Calu3 (cell line): ENCODE results near the gene ALMS1. TPM values are rescaled to one million over a fixed set of nuclear protein-coding genes. Genes with fewer than 3 reads are reported as not detected.
"Not testable (repeated sequence)": the region's sequence is repeated elsewhere in the genome, so short reads cannot be mapped to it uniquely, and the experiment has no call there.

Experiments used
- BruUV-seq: library from RNA; stranded (reverse); fragments of 400-500 nt; replicated peaks from 2 replicates; lab custom pipeline; 2021; lab: Mats Ljungman, UMichigan
- CTCF ChIA-PET: fragments of 300-600 bp; sonication (Branson Sonifier 250); formaldehyde crosslinking; loops from one replicate; lab custom pipeline; 2022; ENCODE audit warnings: antibody characterized with exemption; lab: Charles Lee
- DNase-seq: peaks from one replicate; pipeline ENCODE4 v3.0.0; 2022
- H3K27ac Mint-ChIP-seq: one replicate; pipeline ENCODE4 v1.8.0; 2022; ENCODE audit warnings: mixed read lengths; ENCODE audit not compliant: unreplicated experiment
- H3K27me3 Mint-ChIP-seq: one replicate; pipeline ENCODE4 v1.8.0; 2022; ENCODE audit warnings: mixed read lengths; ENCODE audit not compliant: unreplicated experiment
- H3K36me3 Mint-ChIP-seq: one replicate; pipeline ENCODE4 v1.8.0; 2022; ENCODE audit warnings: mild to moderate bottlenecking, moderate library complexity, mixed read lengths; ENCODE audit not compliant: insufficient read depth, unreplicated experiment
- H3K4me1 Mint-ChIP-seq: one replicate; pipeline ENCODE4 v1.8.0; 2022; ENCODE audit warnings: mild to moderate bottlenecking, low read depth, mixed read lengths; ENCODE audit not compliant: unreplicated experiment
- H3K4me3 Mint-ChIP-seq: one replicate; pipeline ENCODE4 v1.8.0; 2022; ENCODE audit warnings: mild to moderate bottlenecking, low read depth, moderate library complexity, mixed read lengths; ENCODE audit not compliant: unreplicated experiment
- H3K9me3 Mint-ChIP-seq: one replicate; pipeline ENCODE4 v1.8.0; 2022; ENCODE audit warnings: low read depth, mixed read lengths; ENCODE audit not compliant: unreplicated experiment
- intact Hi-C: fragments of 100-400 bp; cut with micrococcal nuclease; formaldehyde crosslinking; loops from one replicate; pipeline ENCODE4 v1.10.0; 2022; ENCODE audit not compliant: unreplicated experiment
- total RNA-seq: library from RNA; stranded (reverse); gene quantifications from 2 replicates; pipeline ENCODE4 v1.2.3, GENCODE V29; 2022
- TF ChIP-seq, protein P1 (sequence below): fragments of 200-600 bp; IDR thresholded peaks from one replicate; pipeline ENCODE4 v1.8.0; 2022; ENCODE audit warnings: antibody characterized with exemption; ENCODE audit not compliant: unreplicated experiment

The ALMS1 gene
- total RNA-seq, 1 experiment from 2014 or later, result 15.8 TPM

DNA sequence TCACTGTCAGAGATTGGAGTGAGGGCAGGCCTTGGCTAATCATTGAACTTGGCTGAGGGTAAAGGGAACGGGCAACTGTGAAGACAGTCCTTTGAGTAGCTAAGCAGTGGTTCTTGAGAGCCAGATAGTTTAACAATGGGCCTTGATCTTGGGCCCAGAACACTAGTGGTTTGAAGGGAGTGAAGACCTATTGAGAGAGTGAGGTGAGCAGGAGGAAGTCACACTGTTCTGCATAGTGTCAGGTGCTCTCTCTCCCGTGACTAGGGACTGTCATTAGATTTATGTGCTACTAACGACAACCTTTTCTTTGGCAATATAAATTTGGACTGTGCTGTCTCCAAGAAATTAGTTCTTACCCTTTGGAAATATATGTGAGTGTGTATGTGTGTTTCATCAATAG, 44.6 kb upstream of the ALMS1 start:
- H3K9me3 Mint-ChIP-seq, result no peaks in the 10 kb centered on the region
- H3K4me1 Mint-ChIP-seq, result no peaks in the 10 kb centered on the region
- peaks cover 12% of the 10 kb centered on the region for H3K27me3 Mint-ChIP-seq
- no peak overlapping the region for H3K4me3 Mint-ChIP-seq
- CTCF ChIA-PET, result no interaction called here
- no peak for DNase-seq
- intact Hi-C loops, result no loop called here
- H3K27ac Mint-ChIP-seq, result no peak overlapping the region
- H3K36me3 Mint-ChIP-seq, result no peaks in the 10 kb centered on the region
- TF ChIP-seq, protein P1, sequence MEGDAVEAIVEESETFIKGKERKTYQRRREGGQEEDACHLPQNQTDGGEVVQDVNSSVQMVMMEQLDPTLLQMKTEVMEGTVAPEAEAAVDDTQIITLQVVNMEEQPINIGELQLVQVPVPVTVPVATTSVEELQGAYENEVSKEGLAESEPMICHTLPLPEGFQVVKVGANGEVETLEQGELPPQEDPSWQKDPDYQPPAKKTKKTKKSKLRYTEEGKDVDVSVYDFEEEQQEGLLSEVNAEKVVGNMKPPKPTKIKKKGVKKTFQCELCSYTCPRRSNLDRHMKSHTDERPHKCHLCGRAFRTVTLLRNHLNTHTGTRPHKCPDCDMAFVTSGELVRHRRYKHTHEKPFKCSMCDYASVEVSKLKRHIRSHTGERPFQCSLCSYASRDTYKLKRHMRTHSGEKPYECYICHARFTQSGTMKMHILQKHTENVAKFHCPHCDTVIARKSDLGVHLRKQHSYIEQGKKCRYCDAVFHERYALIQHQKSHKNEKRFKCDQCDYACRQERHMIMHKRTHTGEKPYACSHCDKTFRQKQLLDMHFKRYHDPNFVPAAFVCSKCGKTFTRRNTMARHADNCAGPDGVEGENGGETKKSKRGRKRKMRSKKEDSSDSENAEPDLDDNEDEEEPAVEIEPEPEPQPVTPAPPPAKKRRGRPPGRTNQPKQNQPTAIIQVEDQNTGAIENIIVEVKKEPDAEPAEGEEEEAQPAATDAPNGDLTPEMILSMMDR, result no peak
- no TSS peak for BruUV-seq

DNA sequence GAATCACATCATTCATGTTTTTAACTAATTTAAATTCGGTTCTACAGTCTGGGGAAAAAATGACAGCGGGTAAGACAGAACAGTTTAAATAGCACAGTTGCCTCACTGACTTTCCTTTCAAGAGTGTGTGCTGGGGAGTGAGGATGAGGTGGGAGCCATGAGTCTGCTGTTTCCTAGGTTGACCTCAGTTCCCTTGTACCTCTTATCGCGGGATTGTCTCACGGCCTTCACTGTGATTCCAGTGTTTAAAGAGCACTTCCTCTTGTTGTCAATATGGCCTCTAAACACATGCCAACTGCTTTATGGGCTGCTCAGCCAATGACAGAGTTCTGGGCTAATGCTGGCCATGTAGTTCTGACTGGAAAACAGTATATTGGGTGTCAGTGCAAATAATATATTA, 41.6 kb upstream of the ALMS1 start:
- Mint-ChIP-seq H3K4me3 (no peak overlapping the region), H3K27ac (no peak overlapping the region), H3K9me3 (no peaks in the 10 kb centered on the region), H3K4me1 (no peaks in the 10 kb centered on the region), H3K27me3 (no peaks in the 10 kb centered on the region), H3K36me3 (no peaks in the 10 kb centered on the region)
- CTCF ChIA-PET, result no interaction called here
- DNase-seq, result no peak
- intact Hi-C loops, result no loop called here
- no TSS peak for BruUV-seq
- TF ChIP-seq, protein P1, result no peak

DNA sequence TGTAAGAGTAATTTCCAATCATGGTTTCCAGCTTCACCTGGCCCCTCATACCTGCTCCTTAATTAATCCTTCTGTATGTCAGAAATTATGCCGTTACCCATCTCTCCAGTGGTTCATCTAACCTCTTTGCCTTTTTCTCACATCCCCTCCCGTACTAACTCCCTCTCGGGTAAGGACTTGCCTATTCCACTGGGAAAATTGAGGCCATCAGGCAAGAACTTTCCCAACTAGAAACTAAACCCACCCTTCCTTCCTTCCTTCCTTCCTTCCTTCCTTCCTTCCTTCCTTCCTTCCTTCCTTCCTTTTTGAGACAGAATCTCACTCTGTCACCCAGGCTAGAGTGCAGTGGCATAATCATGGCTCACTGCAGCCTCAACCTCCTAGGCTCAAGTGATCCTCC, 40.9 kb upstream of the ALMS1 start:
- H3K4me1 Mint-ChIP-seq, BruUV-seq, intact Hi-C loops, H3K36me3 Mint-ChIP-seq, H3K4me3 Mint-ChIP-seq, H3K27me3 Mint-ChIP-seq, CTCF ChIA-PET, H3K27ac Mint-ChIP-seq, DNase-seq, H3K9me3 Mint-ChIP-seq: not testable (repeated sequence)

DNA sequence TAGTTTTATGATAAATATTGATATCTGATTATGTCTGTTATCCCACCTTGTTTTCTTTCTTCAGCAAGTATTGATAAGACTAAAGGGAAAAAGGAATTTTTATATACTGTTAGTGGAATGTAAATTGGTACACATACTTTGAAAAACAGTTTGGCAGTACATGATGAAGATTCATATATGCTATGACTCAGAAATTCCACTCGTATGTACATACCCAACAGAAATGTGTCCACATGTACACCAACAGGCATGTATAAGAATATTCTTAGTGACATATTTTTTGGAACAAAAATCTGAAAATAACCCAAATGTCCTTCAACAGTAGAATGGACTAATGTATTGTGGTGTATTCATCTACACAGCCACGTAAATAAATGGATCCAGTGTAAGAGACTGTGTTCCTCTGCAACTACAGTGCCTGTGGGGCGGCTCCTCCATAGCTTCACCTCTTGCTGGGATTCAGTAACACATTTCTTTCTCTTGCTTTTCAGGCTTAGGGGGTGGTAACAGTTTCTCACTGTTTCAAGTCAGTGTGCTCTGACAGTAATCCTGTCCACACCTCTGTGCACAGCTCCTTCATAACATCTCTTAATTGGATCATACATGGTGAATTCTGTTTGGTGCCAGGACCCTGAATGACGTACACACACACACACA, 35.5 kb upstream of the ALMS1 start:
- Mint-ChIP-seq H3K36me3 (no peaks in the 10 kb centered on the region), H3K4me3 (no peak overlapping the region), H3K27me3 (no peaks in the 10 kb centered on the region), H3K9me3 (no peaks in the 10 kb centered on the region), H3K4me1 (no peaks in the 10 kb centered on the region), H3K27ac (no peak overlapping the region)
- TF ChIP-seq, protein P1, result no peak
- intact Hi-C loops, result no loop called here
- DNase-seq, result no peak
- no TSS peak for BruUV-seq
- CTCF ChIA-PET, result no interaction called here

DNA sequence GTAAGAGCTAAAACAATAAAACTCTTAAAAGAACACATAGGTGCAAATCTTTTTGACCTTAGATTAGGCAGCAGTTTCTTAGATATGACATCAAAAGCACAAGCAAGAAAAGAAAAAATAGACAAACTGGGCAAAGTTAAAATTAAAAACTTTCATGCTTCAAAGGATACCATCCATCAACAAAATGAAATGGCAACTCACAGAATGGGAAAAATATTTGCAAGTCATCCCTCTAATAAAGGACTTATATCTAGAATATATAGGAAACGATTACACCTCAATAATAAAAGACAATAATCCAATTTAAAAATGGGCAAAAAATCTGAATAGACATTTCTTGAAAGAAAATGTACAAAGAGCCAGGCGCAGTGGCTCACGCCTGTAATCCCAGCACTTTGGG, 29.5 kb upstream of the ALMS1 start:
- Mint-ChIP-seq H3K27me3 (no peaks in the 10 kb centered on the region), H3K36me3 (no peaks in the 10 kb centered on the region), H3K4me3 (no peak overlapping the region), H3K27ac (no peak overlapping the region), H3K4me1 (no peaks in the 10 kb centered on the region), H3K9me3 (no peaks in the 10 kb centered on the region)
- CTCF ChIA-PET, result no interaction called here
- DNase-seq, result no peak
- TF ChIP-seq, protein P1, result no peak
- no TSS peak for BruUV-seq
- intact Hi-C loops, result no loop called here
